HepG2 (cell line): Measurements from ENCODE around the gene OGFOD3. TPM values are rescaled to one million over a fixed set of nuclear protein-coding genes. Genes with fewer than 3 reads are reported as not detected.

Source experiments
- MLXIP ChIP-seq: sonication (generic); formaldehyde crosslinking; IDR thresholded peaks from 2 replicates; pipeline ENCODE4 v1.9.0; 2021; ENCODE audit warnings: missing genetic modification reagents, borderline replicate concordance
- MNT ChIP-seq: fragments of 450-650 bp; IDR thresholded peaks from 2 replicates; pipeline ENCODE4 v1.6.1; 2016
- MZF1 ChIP-seq: sonication (generic); formaldehyde crosslinking; IDR thresholded peaks from 2 replicates; pipeline ENCODE4 v1.8.1; 2023; ENCODE audit warnings: mild to moderate bottlenecking, missing genetic modification reagents, borderline replicate concordance
- PAXIP1 ChIP-seq: sonication (generic); formaldehyde crosslinking; conservative IDR thresholded peaks from 2 replicates; pipeline ENCODE4 v1.4.0; 2020; ENCODE audit warnings: mild to moderate bottlenecking, missing genetic modification reagents, moderate library complexity
- SALL1 ChIP-seq: sonication (generic); formaldehyde crosslinking; IDR thresholded peaks from 2 replicates; pipeline ENCODE4 v1.8.0; 2022; ENCODE audit warnings: mild to moderate bottlenecking, missing genetic modification reagents
- ZBTB2 ChIP-seq: sonication (generic); formaldehyde crosslinking; IDR thresholded peaks from 2 replicates; pipeline ENCODE4 v1.8.0; 2022; ENCODE audit warnings: low read depth, missing genetic modification reagents
- ZBTB25 ChIP-seq: IDR thresholded peaks from 2 replicates; pipeline ENCODE4 v1.6.1; 2018; ENCODE audit warnings: missing genetic modification reagents
- ZFP90 ChIP-seq: sonication (generic); formaldehyde crosslinking; IDR thresholded peaks from 2 replicates; pipeline ENCODE4 v1.8.0; 2022; ENCODE audit warnings: missing genetic modification reagents, mild to moderate bottlenecking, inconsistent platforms, borderline replicate concordance
- ZNF317 ChIP-seq: sonication (generic); formaldehyde crosslinking; IDR thresholded peaks from 2 replicates; pipeline ENCODE4 v1.5.0; 2020; ENCODE audit warnings: mild to moderate bottlenecking, missing genetic modification reagents
- ZNF687 ChIP-seq: sonication (generic); formaldehyde crosslinking; IDR thresholded peaks from 2 replicates; pipeline ENCODE4 v1.5.1; 2020; ENCODE audit warnings: mild to moderate bottlenecking, missing genetic modification reagents, moderate library complexity
- ZNF781 ChIP-seq: sonication (generic); formaldehyde crosslinking; IDR thresholded peaks from 2 replicates; pipeline ENCODE4 v1.5.1; 2020; ENCODE audit warnings: borderline replicate concordance, mild to moderate bottlenecking, missing genetic modification reagents; ENCODE audit errors: not compliant biosample characterization
- polyA plus RNA-seq, 8 experiments: library from polyadenylated mRNA; depleted of rRNA in 3 of 8; stranded (reverse) in 7 of 8; unstranded in 1 of 8; fragments of >200 nt; fragmentation: Illumina TruSeq in 4 of 8; extraction: Trizol in 4 of 8; gene quantifications; 2 replicates each; pipeline versions ENCODE4 v1.2.1 to v1.2.3, GENCODE V29; 2011 to 2016; ENCODE audit warnings: low read depth in 4 of 8, missing spikeins in 1 of 8, mixed read lengths in 1 of 8; ENCODE audit not compliant: insufficient read depth in 1 of 8
- total RNA-seq, 5 experiments: library from RNA; depleted of rRNA; stranded (reverse); fragments of >200 nt; fragmentation: Illumina TruSeq; extraction: Trizol; gene quantifications; 2 replicates each; pipeline ENCODE4 v1.2.3, GENCODE V29; 2016; ENCODE audit warnings: low read depth in 1 of 5

The OGFOD3 gene
- total and polyA plus RNA-seq, 2 of the 13 experiments (the other 11 are each of a cell fraction or from before 2014, with no cell fraction given) = 40.0 to 42.1 TPM

GRCh38 chr17:82388223-82388921, 30.0 kb downstream of the OGFOD3 start (continued):
- TF ChIP-seq ZBTB2 (CRISPR knock-in tag) (no peak), MLXIP (CRISPR knock-in tag) (no peak), ZNF317 (0 out of 2 replicates have a peak, but pooled peaks have one; percentile 13), ZFP90 (0 out of 2 replicates have a peak, but pooled peaks have one; percentile 70), ZNF687 (peak; percentile 73), MZF1 (CRISPR knock-in tag) (no peak; the same call in 1 of the 2 replicates), ZBTB25 (CRISPR knock-in tag) (peak; percentile 23; the same call in 1 of the 2 replicates), ZNF781 (CRISPR knock-in tag) (no peak), MNT (0 out of 2 replicates have a peak, but pooled peaks have one; percentile 35), SALL1 (CRISPR knock-in tag) (peak; percentile 76; the same call in 1 of the 2 replicates), PAXIP1 (0 out of 2 replicates have a peak, but pooled peaks have one; percentile 14)
